HG03469 (cell line): ENCODE results near the gene LRRC42.
"Not testable (repeated sequence)": the region's sequence is repeated elsewhere in the genome, so short reads cannot be mapped to it uniquely, and the experiment has no call there.

Source experiments
- ATAC-seq: cut with Tn5 transposase; IDR thresholded peaks from one replicate; pipeline ENCODE4 v1.9.1; 2021; ENCODE audit warnings: mild to moderate bottlenecking, moderate library complexity, moderate number of reproducible peaks; ENCODE audit not compliant: unreplicated experiment

LRRC42 gene

DNA sequence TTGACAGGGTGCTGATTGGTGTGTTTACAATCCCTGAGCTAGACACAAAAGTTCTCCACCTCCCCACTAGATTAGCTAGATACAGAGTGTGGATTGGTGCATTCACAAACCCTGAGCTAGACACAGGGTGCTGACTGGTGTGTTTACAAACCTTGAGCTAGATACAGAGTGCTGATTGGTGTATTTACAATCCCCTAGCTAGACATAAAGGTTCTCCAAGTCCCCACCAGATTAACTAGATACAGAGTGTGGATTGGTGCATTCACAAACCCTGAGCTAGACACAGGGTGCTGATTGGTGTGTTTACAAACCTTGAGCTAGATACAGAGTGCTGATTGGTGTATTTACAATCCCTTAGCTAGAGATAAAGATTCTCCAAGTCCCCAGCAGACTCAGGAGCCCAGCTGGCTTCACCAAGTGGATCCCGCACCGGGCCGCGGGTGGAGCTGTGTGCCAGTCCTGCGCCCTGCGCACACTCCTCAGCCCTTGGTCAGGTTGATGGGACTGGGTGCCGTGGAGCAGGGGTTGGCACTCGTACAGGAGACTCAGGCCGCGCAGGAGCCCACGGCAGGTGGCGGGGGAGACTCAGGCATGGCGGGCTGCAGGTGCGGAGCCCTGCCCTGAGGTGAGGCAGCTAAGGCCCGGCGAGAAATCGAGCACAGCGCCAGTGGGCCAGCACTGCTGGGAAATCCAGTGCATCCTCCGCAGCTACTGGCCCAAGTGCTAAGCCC is 57.8 kb downstream of the LRRC42 start:
- ATAC-seq = not testable (repeated sequence)

DNA sequence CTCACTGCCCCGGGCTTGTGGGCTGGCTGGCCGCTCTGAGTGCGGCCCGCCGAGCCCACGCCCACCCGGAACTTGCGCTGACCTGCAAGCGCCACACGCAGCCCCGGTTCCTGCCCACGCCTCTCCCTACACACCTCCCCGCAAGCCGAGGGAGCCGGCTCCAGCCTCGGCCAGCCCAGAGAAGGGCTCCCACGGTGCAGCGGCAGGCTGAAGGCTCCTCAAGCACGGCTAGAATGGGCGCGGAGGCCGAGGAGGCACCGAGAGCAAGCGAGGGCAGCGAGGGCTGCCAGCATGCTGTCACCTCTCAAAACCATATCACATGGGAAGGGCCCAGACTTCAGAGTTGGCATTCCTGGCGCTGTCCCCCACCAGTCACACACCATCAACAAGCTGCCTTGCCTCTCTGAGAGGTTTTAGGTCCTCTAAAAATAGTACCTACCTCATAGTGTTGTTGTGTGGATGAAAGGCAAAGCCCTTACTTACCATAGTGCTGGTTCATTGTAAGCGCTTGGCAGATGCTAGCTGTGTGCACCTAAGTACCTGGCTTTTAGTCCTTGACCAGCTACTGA is 58.4 kb downstream of the LRRC42 start:
- ATAC-seq = no peak

DNA sequence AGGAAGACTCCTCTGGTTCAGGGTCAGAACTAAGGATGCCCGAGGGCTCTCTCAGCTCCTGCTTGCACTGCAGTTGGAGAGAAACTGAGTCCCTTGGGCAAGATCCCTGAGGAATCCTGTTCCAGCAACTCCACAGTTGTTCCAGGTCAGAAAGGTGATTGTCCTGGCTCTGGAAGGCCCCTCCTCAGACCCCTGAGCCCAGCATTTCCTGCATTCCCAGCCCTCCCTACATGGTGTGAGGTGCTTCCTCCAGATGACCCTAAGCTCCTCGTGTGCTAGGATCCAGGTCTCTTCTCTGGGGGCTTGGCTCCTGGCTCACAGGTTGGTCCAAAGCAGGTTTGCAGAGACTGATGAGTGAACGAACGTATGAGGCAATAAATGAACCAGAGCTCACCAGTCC is 60.4 kb downstream of the LRRC42 start:
- no peak for ATAC-seq

DNA sequence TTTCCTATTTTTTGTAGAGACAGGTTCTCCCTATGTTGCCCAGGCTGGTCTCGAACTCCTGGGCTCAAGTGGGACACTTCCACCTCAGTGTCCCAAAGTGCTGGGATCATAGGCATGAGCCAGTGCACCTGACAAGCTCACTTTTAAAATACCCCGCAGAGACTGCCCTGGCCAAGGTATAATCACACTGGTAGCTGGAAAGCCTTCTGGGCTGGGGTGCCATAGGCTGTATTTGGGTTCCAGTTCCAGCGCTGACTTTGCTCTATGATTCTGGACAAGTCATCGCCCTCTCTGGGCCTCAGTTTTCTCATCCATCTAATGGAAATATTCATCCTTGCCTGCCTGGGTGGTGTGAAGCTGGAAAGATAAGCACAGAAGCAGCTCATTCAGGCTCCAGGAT is 61.5 kb downstream of the LRRC42 start:
- ATAC-seq = no peak

DNA sequence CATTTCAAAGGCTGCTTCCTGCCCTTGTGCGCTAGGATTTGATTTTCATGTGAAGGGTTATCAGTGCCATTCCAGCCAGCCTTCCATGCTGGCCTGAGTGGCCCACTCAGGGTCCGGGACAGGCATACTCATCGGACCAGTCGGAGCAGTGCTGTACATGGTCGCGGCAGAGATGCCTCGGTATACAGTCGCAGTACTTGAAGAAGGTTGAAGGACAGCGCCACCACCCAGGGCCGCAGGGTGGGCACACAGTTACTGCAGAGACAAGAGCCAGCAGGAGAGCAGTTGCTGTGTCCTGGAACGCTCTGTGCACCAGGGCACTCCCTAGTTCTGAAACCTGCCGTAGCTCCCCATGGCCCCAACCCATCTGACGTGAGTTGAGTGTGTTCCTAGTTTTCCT is 62.7 kb downstream of the LRRC42 start:
- ATAC-seq = no peak

DNA sequence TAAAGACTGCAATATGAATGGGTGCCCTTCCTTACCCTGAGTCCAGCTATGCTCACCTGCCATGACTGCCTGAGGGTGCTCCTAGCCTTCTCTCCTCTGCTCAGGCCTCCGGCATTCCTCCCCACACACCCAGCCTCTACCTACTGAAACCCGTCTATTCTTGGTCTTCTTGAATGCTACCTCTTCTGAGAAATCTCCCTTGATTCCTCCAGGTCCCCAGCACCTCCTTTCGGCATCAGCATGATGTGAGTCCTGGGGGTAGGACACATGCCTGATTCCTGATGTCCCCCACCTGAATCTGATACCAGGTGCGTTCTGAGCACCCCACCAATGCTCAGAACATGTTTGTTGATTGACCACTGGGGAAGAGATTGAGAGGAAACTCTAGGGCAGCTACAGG is 63.3 kb downstream of the LRRC42 start:
- ATAC-seq = no peak

DNA sequence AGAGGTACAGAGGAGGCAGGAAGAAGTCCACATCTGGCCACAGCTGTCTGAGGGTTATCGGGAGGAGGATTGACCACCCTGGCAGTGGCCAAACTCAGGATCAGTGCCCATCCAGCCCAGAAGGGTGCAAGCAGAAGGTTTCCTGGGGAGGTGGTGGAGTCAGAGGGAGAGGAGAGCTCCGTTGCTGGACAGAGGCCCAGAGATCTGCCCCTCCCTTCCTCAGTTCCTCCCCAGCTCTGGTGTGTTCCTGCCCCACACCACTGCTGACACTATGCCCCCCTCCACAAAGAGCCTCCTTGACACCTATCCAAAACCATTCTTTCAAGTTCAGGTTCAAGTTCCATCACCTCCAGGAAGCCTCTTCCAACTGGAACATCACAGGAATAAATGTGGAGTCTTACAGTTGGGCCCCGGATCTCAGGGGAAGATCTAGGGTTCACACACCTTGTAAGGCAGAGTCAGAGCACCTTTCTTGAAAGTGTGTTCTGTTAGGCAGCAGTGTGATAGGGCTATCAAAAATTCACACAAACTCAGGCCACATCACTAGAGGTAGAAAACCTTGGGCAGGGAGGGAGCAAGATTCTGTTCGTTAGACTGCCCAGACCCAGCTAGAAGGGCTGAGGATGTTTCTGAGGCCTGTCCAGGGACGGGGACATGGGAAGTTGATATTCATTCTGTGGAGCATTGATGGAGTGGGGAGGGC is 64.4 kb downstream of the LRRC42 start:
- ATAC-seq = no peak

DNA sequence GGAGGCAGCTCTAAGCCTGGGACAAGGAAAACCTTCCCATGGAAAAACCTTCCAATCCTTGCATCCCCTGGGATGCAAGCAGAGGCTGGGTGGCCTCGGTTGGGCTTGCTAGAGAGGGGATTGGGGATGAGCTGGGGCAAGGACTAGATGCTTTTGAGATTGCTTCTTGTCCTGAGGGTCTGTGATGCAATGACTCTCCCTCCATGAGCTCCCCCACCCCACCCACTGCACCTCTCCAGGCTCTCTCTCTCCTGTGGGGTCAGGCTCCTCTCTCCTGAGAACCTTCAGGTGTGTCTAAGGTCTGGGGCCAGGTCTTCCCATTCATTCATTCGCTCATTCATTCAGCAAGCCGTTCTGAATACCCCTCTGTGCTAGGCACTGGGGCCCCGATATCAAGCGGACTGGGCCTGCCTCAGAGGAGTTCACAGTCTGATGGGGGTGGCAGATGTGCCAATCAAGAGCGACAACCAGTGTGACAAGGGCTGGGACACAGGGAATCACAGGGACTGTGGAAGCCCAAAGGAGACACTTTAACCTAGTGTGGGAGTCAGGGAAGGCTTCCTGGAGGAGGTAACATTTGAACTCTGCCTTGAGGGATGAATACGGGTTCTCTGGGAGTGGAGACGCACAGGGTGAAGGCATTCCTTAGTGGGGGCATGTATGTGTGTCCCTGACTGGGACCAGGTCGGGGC is 65.3 kb downstream of the LRRC42 start:
- no peak for ATAC-seq

DNA sequence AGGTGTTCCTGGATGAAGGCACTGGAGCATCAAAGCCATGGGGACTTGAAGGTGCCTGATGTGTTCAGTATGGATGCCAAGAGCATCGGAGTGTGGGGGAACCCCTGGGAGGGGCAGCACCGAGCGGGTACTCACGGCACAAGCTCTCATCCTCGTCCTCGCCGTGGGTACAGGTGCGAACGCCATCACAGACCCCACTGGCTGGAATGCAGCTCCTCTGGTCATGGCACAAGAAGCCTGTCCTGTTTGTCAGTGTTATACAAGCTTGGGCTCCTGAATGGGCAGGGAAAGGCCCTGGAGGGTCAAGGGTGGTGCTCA is 65.8 kb downstream of the LRRC42 start:
- no peak for ATAC-seq

DNA sequence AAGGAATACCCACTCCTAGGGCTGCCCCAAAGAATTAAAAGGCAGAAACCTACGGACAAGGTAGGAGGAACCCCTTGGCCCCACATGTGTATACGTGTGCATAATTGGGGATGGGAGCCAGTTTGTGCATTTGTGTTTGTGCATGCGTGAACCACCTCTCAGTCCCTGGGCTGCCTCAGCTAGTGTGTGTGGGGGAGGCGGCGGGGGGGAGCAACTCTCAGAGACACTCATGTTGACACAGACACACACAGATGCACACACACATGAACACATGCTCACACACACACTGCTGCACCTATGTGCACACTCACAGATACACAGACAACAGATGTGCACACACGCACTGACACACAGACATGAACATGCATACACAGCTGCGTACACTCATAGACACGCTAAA is 66.7 kb downstream of the LRRC42 start:
- no peak for ATAC-seq

DNA sequence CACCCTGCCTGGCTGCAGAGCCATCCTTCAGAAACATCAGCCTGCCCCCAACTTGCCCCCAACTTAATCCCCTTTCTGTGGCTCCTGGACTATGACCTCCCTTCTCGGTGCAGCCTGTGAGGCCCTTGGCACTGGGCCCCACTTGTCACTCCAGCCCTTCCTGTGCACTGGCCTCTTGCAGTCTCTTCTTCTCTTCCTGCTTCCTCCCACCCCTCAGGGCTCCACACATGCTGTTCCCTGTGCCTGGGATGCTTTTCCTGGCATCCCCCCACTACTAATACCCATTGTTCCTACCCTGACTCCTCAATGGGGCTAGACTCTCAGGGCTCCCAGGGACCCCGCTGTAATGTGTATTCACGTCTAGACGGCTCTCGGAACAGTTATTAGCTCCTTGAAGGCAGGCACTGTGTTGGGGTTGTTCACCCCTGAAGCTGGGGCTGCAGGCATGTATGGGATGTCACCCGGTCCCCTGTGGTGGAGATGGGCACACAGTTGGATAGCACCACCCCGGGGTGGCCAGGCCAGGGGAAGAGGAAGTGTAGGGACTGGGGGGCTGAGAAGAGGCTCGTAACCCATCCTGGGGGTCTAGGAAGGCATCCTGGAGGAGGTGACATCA is 67.4 kb downstream of the LRRC42 start:
- no peak for ATAC-seq

DNA sequence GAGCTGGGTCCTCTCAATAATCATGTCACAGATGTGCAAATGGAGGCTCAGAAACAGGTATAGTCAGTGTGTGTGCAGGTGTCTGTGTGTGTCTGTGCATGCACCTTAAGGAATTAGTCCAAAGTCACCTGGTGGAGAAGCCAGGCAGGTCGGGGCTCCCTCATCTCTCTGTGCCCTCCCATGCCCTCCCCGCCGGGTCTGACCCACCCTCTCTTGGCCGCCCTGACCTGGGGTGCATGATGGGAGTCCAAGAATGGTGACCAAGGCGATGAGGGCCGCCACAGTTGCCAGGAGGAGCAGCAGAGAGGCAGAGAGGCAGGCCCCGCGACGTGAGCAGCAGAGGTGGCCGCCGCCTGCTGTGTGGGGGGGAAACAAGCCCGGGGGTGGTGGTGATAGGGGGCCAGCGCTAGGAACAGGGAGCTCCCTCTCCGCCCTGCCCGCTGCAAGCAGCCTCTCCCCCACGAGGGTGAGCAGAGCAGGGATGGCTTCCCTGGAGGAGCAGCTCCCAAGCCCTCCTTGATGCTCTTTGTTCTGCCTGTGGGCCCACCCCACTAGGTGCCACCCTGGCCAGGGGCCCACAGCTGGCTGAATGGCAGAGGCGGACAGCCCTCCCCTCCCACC is 68.0 kb downstream of the LRRC42 start:
- ATAC-seq = no peak

DNA sequence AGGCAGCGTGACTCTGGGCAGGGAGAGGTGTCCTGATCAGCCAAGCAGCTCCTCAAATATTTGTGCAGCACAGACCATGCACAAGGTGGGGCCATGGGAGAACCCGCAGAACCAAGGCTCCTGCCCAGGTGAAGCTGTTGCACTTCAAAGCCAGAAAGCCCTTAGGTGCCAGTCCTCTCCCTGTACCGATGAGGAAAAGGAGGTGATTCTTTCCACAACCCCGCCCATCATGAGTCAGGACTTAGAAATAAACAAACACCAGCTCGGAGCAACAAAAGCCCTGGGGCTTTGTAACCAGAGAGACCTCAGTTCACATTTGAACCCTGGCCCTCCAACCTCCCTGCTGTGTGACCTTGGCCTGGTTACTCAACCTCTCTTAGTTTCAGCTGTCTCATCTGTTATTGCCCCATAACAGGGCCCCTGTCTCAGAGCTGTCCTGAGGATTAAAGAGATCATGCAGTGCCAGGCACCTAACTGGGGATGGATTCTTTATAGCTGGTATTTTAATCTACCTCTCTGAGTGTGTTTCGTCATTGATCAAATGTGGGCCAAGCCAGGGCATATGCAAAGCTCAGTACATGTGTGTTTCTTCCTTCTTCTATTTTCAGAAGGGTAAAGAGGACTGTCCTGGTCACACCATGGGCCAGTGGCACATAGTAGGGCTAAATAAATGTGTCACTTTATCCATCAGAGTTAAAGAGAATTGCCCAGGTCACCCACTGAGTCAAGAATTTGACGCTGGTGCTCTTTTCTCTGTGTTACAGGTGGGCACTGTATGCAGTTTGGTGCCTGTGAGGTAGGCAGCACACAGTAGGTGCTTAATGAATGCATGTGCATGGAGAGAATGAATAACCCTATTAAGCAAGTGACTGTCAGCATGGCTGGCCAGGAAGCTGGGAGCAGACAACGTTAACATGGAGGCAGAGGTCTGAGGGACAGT is 70.5 kb downstream of the LRRC42 start:
- ATAC-seq = no peak
